Stimulated activated CD8-positive, alpha-beta memory T cell treated with anti-CD3 and anti-CD28 coated beads, Interleukin-7, amount 100 ng/mL, for 48 hours (primary cell): ENCODE results near the gene ADAP1.
A peak's percentile ranks its signal among the peaks of the same experiment; 100 is the strongest.
"Not testable (repeated sequence)": the region's sequence is repeated elsewhere in the genome, so short reads cannot be mapped to it uniquely, and the experiment has no call there.

Experiments
- DNase-seq, 2 donors: peaks; one replicate each; pipeline ENCODE4 v3.0.0-alpha.2; 2020; ENCODE audit warnings: low read depth in 1 of 2; ENCODE audit errors: extremely low read depth in 1 of 2

ADAP1 gene

DNA sequence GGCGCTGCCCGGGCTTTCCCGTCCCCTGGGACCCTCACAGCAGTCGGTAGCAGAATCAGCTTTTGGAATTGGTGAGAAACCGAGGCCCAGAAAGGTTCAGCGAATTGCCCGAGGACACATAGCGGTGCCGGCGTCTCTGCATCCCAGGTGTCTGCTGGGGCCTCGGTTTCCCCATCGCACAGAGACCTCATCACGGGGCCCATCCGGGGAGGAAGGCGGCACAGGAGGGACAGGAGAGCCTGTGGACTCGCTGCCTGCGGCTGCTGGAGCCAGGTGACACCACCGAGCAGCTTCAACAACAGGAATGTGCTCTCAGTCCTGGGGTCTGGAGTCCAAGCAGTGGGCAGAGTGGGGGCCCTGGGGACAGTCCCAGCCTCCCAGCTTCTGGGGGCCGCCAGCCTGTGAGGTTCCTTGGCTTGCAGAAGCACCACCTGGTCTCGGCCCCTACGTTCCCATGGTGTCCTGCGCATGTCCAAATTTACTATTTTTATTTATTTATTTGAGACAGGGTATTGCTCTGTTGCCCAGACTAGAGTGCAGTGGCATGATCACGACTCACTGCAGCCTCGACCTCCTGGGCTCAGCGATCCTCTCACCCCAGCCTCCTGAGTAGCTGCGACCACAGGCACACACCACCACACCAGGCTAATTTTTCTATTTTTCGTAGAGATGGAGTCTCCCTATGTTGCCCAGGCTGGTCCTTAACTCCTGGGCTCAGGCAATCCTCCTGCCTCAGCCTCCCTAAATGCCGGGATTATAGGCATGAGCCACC lies 21.4 kb upstream of the ADAP1 start:
- no peak for DNase-seq

DNA sequence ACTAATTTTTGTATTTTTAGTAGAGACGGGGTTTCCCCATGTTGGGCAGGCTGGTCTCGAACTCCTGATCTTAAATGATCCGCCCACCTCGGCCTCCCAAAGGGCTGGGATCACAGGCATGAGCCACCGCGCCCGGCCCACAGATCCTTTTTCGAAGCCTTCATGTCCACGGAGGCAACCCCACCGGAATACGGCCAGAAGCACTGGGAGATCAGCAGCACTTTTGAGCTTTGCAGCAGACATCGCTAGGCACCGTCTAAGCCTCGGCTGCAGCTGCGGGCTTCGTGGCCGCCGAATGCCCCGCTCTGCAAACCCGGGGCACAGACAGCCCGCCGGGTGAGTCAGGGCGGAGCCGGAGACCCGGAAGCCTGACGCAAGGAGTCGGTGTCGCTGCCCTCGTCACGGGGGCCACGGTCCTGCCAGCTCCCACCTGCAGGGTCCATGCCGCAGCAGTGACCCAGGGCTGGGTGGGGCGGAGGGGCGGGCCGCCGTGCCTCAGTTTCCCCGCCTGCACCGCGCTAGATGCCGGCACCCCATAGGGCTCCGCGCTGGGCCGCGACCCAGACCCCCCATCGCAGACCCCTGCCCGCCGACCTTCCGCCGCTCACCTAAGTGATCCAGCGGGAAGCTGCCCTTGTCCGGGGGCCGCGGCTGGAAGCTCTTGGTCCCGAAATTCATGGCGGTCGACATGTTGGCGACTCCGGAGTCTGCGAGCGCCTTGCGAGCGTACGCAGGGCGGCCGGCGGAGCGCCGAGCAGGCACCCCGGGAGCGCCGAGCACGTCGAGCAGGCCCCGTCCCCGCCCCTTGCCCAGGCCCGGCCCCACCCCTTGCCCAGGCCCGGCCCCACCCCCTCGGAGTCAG lies 20.6 kb upstream of the ADAP1 start, which contains the start of gene COX19:
TSS of gene COX19 (minus strand) at position 730 of the 862 bp plus-strand sequence. CDS start at position 690, 40 bp downstream.
- DNase-seq, result peak; percentile 79 to 85

DNA sequence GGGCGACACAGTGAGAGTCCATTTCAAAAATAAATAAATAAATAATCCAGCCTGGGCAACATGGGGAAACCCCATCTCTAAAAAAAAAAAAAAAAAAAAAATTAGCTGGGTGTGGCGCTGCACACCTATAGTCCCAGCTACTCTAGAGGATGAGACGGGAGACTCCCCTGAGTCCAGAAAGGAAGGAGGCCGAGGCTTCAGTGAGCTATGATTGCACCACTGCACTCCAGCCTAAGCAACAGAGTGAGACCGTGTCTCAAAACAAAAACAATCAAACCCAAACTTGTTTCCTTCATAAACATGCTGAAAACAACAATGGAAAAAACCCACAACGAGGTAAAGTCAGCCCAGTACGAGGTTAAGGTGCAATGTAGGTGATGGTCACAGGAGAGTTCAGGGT lies 19.7 kb upstream of the ADAP1 start:
- no peak for DNase-seq

DNA sequence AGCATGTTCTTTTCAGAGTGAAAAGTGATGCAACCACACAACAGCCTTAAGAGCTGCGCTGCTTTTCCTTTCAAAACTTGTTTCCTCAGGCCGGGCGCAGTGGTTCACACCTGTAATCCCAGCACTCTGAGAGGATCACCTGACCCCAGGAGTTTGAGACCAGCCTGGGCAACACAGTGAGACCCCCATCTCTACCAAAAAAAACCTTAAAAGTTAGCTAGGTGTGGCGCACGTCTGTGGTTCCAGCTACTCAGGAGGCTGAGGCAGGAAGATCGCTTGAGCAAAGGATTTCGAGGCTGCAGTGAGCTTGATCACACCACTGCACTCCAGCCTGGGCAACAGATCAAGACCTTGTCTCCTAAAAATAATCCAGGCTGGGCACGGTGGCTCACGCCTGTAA lies 18.8 kb upstream of the ADAP1 start:
- no peak for DNase-seq

DNA sequence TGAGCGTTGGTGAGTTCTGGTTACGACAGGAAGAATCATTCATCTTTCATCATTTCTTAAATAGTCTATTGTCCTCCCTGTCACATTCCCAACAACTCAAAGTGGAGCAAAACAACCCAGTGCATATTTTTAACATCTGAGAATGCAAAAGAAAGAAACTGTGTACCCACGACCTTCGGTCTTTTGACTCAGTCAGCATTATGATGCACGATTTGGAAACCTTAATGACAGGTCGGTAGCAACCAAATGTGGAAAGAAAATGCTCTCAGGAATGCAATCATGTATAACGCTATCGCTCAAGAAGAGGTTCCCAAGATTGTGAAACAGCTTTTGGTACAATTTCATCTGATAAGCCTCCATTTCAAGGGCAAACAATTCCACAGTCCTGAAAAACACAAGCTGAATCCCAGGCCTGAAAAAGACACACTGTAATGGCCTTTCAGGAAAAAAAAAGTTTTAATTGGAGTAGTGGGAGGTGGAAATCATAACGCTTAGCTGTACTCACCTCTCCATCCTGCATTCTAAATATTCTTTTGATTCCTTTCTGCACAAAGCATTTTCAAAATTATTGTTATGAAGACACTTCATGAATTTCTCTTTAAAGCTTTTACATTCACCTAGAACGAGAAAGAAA lies 18.3 kb upstream of the ADAP1 start:
- DNase-seq, result no peak

DNA sequence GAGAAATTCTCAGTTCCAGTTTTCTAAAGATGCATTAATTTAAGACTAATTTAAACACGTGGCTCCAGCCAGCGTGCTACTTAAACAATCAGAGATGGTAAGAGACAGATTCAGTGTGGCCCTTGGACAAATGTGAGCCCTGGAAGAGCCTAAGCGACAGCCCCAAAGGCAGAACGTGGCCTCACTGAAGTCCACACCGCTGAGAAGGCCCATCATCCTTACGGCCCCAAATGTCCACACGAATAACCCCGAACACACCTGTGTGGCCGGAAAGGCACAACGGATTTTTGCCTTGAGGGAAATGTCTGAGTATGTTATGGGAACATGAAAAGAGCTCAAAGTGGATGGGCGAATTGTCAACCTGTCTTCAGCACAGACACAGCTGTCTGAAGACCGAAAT lies 17.6 kb upstream of the ADAP1 start:
- DNase-seq, result no peak

DNA sequence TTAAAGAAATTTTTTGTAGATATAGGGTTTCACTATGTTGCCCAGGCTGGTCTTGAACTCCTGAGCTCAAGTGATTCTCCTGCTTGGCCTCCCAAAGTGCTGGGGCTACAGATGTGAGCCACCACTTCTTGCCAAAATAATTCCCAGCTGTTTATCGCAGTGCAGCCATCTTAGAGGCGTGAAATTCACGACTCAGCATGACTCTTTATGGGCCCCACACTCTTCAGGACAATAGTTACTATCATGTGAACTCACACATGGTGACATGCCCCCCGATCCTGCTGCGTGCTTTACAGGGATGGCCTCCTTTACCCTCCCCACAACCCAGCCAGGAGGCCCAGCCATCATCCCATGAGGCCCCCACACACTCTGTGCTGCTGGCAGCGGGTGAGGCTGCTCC lies 16.3 kb upstream of the ADAP1 start:
- no peak for DNase-seq

DNA sequence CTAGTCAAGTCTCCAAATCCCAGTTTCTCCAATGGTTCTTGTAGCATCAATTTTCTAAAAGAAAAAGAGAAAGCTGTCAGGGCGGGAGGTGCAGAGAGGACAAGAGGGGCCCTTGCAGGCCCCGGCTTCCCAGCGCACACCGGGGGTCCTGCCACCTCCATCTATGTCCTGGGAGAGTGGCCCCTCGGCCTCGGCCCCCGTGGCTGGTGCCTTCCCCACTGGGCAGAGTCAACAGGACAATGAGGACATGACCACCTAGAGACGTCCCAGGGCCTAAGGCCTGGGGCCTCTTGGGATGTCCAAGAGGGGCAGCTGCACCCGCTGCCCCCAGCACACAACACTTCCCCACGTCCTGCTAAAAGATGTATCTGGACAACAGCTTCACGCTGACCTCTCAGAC lies 14.9 kb upstream of the ADAP1 start:
- DNase-seq, result no peak

DNA sequence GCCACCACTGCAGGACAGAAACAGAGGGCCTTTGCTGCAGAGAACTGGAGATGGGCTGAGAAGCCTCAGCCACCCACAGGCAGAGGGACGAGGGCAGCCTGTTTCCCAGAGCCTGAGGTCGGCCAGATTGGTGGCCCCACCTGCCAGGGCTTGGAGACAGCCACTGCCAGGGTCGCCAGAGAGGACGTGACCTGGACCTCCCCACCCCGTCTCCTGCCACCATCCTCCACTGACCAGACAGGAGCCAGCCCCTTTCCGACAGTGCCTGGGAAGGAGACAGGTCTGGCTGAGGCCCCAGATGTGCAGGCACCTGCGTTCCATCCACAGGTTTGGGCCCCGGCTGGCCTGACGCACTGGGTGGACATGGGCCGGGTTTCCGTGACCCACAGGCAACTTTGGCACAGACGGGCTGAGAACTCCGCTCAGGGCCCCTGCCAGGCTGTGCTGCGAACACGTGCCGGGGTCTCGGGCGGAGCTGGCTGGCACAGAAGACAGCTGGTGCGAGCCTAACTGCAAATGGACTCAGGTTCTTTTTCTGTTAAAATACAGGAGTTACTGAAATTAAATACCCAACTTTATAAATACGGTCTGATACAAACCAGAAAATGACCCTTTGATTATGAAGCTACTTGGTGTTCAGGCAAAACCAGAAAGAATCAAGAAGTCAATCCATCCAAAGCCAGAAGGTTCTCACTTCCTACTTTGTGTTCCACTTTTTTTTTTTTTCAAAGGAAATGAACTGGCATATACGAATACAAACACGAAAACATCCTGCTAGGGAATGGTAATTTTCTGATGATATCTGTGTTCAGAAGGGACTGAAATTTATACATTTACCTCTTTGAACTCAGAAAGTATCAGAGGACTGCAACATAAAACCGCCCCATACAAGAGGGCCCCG lies 14.0 kb upstream of the ADAP1 start:
- no peak for DNase-seq

DNA sequence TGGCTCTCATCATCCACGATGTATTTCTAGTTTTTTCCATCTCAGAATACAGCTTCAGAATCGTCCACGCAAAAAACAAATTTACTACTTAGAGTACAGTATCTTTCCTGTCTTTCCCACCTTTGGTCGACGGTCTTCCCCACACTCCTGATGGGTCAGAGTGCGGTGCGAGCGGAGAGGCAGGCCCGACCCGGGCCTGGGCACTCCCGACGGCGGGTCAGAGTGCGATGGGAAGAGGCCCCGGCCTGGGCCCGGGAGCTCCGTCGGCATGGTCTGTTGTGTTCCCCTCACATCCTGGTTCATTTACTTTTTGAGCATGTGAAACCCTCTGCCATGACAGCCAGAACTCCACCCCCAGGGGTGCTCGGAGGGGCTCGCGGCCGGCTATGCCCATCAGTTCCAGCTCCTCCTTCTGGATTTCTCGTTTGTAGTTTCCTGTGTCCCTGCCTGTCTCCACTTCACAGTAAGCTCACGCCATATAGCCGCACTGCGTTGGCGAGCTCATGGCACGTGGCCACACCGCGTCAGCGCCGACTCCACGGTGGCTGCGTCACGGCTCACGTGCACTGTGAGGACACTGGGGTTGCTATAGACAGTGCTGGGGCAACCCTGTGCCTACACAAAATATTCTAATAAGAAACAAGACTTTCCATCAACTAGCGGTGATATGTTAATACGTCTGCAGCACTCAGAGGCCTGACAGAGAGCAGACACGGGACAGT lies 13.0 kb upstream of the ADAP1 start:
- no peak for DNase-seq

DNA sequence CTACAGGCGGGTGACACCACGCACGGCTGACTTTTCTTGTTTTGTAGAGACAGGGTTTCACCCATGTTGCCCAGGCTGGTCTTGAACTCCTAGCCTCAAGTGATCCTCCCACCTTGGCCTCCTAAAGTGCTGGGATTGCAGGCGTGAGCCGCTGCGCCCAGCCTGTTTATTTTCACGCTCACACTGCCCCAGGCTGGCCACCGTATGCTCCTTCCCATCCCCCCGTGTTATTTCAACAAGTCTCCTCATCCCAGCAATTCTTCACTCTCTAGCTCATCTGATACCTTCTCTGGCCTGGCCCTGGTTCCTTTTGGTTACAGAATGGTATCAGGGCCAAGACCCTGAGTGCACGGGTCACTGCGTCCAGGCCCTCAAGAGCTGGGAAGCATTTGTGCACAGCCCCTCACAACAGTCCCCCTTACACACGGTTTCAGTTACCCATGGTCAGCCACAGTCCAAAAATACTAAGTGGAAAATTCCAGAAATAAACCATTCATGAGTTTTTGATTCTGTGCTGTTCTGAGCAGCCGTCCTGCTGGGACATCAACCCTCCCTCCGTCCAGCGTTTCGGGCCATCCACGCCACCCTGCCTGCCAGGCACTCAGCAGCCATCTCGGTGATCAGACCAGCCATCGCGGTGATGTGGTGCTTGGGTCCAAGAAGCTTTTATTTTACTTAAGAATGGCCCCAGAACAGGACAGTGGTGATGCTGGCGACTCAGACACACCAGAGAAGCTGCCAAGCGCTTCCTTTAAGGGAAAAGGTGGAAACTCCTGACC lies 12.0 kb upstream of the ADAP1 start:
- DNase-seq, result no peak

DNA sequence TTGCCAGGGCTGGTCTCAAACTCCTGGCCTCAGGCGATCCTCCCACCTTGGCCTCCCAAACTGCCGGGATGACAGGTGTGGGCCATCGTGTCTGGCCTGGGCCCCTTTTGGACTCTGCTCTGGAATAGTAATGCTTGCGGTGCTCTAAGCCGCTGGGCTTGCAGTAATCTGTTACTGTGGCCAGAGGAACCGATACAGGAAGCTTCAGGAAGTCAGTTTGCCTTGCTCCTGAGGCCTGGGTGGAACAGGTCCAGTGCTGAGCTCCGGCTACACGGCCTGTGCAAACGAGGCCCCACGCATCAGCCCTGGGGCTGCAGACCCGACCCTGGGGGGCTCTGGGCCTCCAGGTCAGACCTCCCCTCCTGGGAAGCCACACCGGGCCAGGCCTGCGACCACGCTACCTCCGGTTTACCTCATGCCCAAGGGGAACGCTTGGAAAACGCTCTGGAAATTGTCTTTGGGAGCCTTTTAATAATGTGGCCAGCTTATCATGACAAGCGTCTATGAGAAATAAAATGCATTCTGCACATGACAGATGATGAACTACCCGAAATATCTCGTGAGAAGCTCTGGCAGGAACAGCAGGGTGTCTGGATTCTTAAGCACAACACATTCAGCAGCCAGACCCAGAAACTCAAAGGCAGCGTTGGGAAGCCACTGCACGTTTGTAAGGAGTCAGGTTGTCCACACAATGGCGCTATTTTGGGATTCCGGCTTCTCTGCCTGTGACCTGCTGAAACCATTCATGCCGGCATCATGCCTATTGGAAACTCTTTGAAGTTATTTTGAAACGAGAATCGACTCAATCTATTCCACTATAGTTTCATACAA lies 10.1 kb upstream of the ADAP1 start:
- no peak for DNase-seq

DNA sequence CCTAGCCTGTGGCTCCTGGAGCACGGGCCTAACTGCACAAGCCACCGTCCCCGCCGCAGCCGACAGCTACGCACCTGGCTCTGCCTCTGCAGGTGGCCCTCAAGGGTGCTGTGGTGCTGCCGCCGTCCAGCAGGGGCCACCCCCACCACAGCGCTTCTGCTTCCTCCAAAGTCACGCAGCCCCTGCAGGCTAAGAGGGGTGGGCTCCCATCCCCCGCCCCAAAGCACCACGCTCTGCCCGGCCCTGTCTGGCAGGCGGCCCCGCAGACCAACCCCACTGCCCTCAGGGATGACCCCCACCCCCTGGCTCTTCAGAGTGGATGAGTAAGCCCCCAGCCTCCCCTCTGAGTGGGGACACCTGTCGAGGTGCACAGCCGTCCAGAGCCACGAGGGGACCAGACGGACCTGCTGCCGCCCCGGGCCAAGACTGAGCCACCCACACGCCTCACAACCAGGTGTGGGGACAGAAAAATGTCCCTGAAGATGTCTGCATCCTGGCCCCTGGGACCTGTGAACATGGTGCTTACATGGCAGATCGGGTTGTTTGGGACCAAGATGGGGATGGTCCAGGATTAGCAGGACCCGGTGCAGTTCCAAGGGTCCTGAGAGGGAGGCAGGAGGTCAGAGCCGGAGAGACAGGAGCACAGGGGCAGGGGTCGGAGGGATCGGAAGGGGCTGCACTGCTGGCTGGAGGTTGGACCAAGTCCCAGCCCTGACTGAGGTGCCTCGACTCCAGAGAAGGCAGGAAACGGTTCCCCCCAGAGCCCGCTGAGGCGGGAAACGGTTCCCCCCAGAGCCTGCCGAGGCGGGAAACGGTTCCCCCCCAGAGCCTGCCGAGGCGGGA lies 9.0 kb upstream of the ADAP1 start:
- DNase-seq, result no peak

DNA sequence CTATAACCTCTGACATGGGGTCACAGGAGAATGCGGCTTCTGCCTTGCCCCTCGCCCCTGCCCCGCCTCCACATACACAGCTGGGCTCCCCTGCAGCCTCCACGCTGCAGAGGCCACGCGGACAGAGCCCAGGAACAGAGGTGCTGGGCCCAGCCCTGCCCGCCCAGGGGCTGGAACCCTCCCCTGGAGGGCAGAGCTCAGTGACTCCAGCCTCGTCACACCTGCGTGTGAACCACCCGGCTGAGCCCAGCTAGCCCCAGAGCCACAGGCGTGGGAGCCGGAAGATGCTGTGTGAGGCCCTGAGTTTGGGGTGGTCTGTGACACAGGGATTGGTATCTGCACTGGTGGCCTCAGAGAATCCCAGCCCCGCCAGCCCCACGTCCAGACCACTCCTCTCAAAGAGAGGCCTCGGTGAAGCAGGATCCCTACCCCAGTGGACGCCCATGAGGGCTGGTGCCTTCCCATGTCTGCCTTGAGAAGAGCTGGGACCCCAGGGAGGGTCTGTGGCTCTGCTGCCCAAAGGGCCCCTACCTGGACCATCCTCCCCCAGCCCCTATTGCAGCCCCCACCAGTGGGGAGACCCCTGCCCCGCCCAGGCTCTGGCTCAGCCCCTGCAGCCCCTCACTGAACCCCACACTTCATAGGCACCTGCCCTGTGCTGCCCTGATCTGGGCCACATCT lies 8.1 kb upstream of the ADAP1 start:
- no peak for DNase-seq

DNA sequence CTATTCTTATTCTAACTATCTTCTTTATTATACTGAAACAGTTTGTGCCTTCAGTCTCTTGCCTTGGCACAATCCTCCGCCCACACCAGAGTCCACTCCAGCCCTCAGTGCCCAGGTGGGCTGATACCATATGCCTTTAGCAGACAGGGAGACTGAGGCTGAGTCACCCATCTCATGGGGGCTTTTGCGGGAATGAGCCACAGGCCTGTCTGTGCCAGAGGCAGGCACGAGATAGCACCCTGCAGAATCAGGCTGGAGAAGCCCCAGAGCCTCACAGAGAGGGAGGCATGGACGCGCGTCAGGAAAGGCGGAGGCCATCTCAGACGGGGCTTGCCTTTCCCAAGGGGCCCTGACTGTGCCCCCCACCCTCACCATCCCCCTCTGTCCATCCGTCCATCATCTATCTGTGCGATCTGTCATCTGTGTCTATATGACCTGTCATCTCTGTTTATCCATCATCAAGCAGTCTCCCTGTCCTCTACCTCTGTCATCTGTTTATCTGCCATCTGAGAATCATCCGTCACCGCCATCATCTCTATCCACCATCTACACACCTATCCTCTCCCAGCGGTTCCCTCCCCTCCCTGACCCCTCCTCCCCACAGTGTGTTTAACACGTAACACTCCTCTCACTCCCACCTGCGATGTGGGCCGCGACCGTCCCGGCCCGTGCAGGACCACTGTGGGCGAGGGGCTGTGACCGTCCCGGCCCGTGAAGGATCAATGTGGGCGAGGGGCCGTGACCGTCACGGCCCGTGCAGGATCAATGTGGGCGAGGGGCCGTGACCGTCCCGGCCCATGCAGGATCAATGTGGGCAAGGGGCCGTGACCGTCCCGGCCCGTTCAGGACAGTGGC lies 7.3 kb upstream of the ADAP1 start:
- DNase-seq, result no peak

DNA sequence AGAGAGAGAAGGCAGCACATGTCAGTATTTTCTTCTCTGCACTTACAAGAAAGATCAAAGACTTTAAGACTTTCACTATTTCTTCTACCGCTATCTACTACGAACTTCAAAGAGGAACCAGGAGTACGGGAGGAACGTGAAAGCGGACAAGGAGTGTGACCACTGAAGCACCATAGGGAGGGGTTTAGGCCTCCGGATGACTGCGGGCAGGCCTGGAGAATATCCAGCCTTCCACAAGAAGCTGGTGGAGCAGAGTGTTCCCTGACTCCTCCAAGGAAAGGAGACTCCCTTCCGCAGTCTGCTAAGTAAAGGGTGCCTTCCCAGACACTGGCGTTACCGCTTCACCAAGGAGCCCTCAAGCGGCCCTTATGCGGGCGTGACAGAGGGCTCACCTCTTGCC lies 6.5 kb upstream of the ADAP1 start:
- DNase-seq, result not testable (repeated sequence)
